Testis (tissue), 2 donors: ENCODE results near the gene CDH4.

Experiments
- CTCF ChIP-seq, 3 experiments: fragments of 450-650 bp in 2 of 3; fragments of 200-600 bp in 1 of 3; sonication (generic) in 1 of 3; IDR thresholded peaks; one replicate each; pipeline ENCODE4 v1.5.1; 2016 to 2019; ENCODE audit warnings: antibody characterized with exemption in 3 of 3, mild to moderate bottlenecking in 2 of 3, moderate library complexity in 1 of 3
- POLR2A ChIP-seq: fragments of 450-650 bp; IDR thresholded peaks from one replicate; pipeline ENCODE4 v1.6.1; 2017; ENCODE audit warnings: antibody characterized with exemption, mild to moderate bottlenecking, moderate library complexity

GRCh38 chr20:61533231-61533631 lies 281.2 kb downstream of the CDH4 start:
- TF ChIP-seq POLR2A: no peak
- TF ChIP-seq CTCF (IDR thresholded peaks at IDR 0.05): no peak
